Astrocyte (in vitro differentiated cells and primary cell): ENCODE data around the gene DMRTB1. TPM values are rescaled to one million over a fixed set of nuclear protein-coding genes. Genes with fewer than 3 reads are reported as not detected.
A peak's percentile ranks its signal among the peaks of the same experiment; 100 is the strongest.

ENCODE experiments used
- DNase-seq: peaks from one replicate; pipeline ENCODE4 v3.0.0-alpha.2; 2010; ENCODE audit warnings: low read depth
- FAIRE-seq: peaks from 2 replicates; lab custom pipeline; 2011; peaks lifted over from hg19 to GRCh38; lab: Jason Lieb, UNC
- H2AFZ ChIP-seq: 2 replicates; pipeline ENCODE4 v1.6.0; 2012; ENCODE audit warnings: low read depth, low read length, inconsistent platforms
- H3K27ac ChIP-seq: 2 replicates; pipeline ENCODE4 v1.5.1; 2011; ENCODE audit warnings: low read depth, low read length, inconsistent platforms
- H3K27me3 ChIP-seq: 2 replicates; pipeline ENCODE4 v1.6.0; 2011; ENCODE audit warnings: low read length, inconsistent platforms; ENCODE audit not compliant: insufficient read depth
- H3K36me3 ChIP-seq: 2 replicates; pipeline ENCODE4 v1.5.1; 2011; ENCODE audit warnings: low read length, inconsistent platforms; ENCODE audit not compliant: insufficient read depth
- H3K4me1 ChIP-seq: 2 replicates; pipeline ENCODE4 v1.5.1; 2011; ENCODE audit warnings: low read length, inconsistent platforms; ENCODE audit not compliant: insufficient read depth
- H3K4me2 ChIP-seq: 2 replicates; pipeline ENCODE4 v1.6.0; 2012; ENCODE audit warnings: low read length, inconsistent platforms
- H3K4me3 ChIP-seq: 2 replicates; pipeline ENCODE4 v1.5.1; 2011; ENCODE audit warnings: low read depth, mild to moderate bottlenecking, low read length, inconsistent platforms; ENCODE audit not compliant: insufficient read depth
- H3K79me2 ChIP-seq: 2 replicates; pipeline ENCODE4 v1.6.0; 2012; ENCODE audit warnings: mild to moderate bottlenecking, low read length, inconsistent platforms; ENCODE audit not compliant: insufficient read depth
- H3K9ac ChIP-seq: 2 replicates; pipeline ENCODE4 v1.6.0; 2012; ENCODE audit warnings: mild to moderate bottlenecking, low read length, inconsistent platforms
- H3K9me3 ChIP-seq: 2 replicates; pipeline ENCODE4 v1.5.1; 2012; ENCODE audit warnings: low read depth, mild to moderate bottlenecking, low read length, inconsistent platforms; ENCODE audit not compliant: insufficient read depth
- H4K20me1 ChIP-seq: 2 replicates; pipeline ENCODE4 v1.6.0; 2012; ENCODE audit warnings: low read length, inconsistent platforms; ENCODE audit not compliant: insufficient read depth
- H3K27ac Mint-ChIP-seq: one replicate; pipeline ENCODE4 v1.8.0; 2021; ENCODE audit warnings: mild to moderate bottlenecking, mixed read lengths; ENCODE audit not compliant: unreplicated experiment
- H3K27me3 Mint-ChIP-seq: one replicate; pipeline ENCODE4 v1.8.0; 2021; ENCODE audit warnings: low read depth, mixed read lengths; ENCODE audit not compliant: unreplicated experiment
- H3K36me3 Mint-ChIP-seq: one replicate; pipeline ENCODE4 v1.8.0; 2021; ENCODE audit warnings: low read depth, mixed read lengths; ENCODE audit not compliant: unreplicated experiment
- H3K4me1 Mint-ChIP-seq: one replicate; pipeline ENCODE4 v1.8.0; 2021; ENCODE audit warnings: low read depth, mixed read lengths; ENCODE audit not compliant: unreplicated experiment
- H3K4me3 Mint-ChIP-seq: one replicate; pipeline ENCODE4 v1.8.0; 2021; ENCODE audit warnings: mild to moderate bottlenecking, moderate library complexity, mixed read lengths; ENCODE audit not compliant: unreplicated experiment
- H3K9me3 Mint-ChIP-seq: one replicate; pipeline ENCODE4 v1.8.0; 2021; ENCODE audit warnings: mild to moderate bottlenecking, mixed read lengths; ENCODE audit not compliant: unreplicated experiment
- CTCF ChIP-seq: IDR thresholded peaks from 2 replicates; pipeline ENCODE4 v1.5.1; 2011; ENCODE audit warnings: low read depth, mild to moderate bottlenecking, inconsistent platforms, low read length, moderate library complexity; ENCODE audit not compliant: insufficient read depth
- EZH2 ChIP-seq: IDR thresholded peaks from 2 replicates; pipeline ENCODE4 v1.6.1; 2012; ENCODE audit warnings: mild to moderate bottlenecking, low read length, inconsistent platforms; ENCODE audit not compliant: insufficient read depth
- total RNA-seq: library from RNA; stranded (reverse); gene quantifications from 2 replicates; pipeline ENCODE4 v1.2.1, GENCODE V29; 2021

Gene DMRTB1
- total RNA-seq, 1 donor from 2014 or later, result not detected

- H3K9me3 Mint-ChIP-seq, result no peaks in the 10 kb centered on the region
- Histone ChIP-seq H3K9ac (peak overlapping the region; percentile 47), H3K4me1 (peaks cover 19% of the 10 kb centered on the region), H3K27ac (peak overlapping the region; percentile 39), H2AFZ (no peak overlapping the region), H3K27me3 (no peaks in the 10 kb centered on the region), H3K4me2 (peak overlapping the region; percentile 36), H4K20me1 (peaks cover 90% of the 10 kb centered on the region), H3K9me3 (no peaks in the 10 kb centered on the region), H3K4me3 (no peak overlapping the region), H3K36me3 (peaks cover 5% of the 10 kb centered on the region), H3K79me2 (no peaks in the 10 kb centered on the region)
- DNase-seq (no peak), FAIRE-seq (no peak)
- no peak overlapping the region for H3K4me3 Mint-ChIP-seq
- H3K27ac Mint-ChIP-seq, result no peak overlapping the region
- TF ChIP-seq EZH2, result no peak
- no peak for TF ChIP-seq CTCF
- no peaks in the 10 kb centered on the region for H3K36me3 Mint-ChIP-seq
- no peaks in the 10 kb centered on the region for H3K4me1 Mint-ChIP-seq
- H3K27me3 Mint-ChIP-seq, result peaks cover 29% of the 10 kb centered on the region
Observed at GRCh38 chr1:53512807-53513755, 53.9 kb downstream of the DMRTB1 start.

- FAIRE-seq (no peak), DNase-seq (no peak)
- Histone ChIP-seq H3K9me3 (no peaks in the 10 kb centered on the region), H2AFZ (no peak overlapping the region), H3K27me3 (no peaks in the 10 kb centered on the region), H3K4me3 (no peak overlapping the region), H4K20me1 (peaks cover 90% of the 10 kb centered on the region), H3K4me1 (peaks cover 19% of the 10 kb centered on the region), H3K36me3 (peaks cover 9% of the 10 kb centered on the region), H3K79me2 (no peaks in the 10 kb centered on the region), H3K9ac (no peak overlapping the region), H3K27ac (no peak overlapping the region), H3K4me2 (no peak overlapping the region)
- H3K4me1 Mint-ChIP-seq, result no peaks in the 10 kb centered on the region
- H3K36me3 Mint-ChIP-seq, result no peaks in the 10 kb centered on the region
- peaks cover 37% of the 10 kb centered on the region for H3K27me3 Mint-ChIP-seq
- H3K9me3 Mint-ChIP-seq, result no peaks in the 10 kb centered on the region
- no peak overlapping the region for H3K4me3 Mint-ChIP-seq
- no peak overlapping the region for H3K27ac Mint-ChIP-seq
- no peak for TF ChIP-seq CTCF
Observed at GRCh38 chr1:53513846-53514245, 54.6 kb downstream of the DMRTB1 start.

- Histone ChIP-seq H4K20me1 (peaks cover 90% of the 10 kb centered on the region), H3K4me2 (no peak overlapping the region), H3K36me3 (peaks cover 9% of the 10 kb centered on the region), H2AFZ (no peak overlapping the region), H3K79me2 (no peaks in the 10 kb centered on the region), H3K27me3 (no peaks in the 10 kb centered on the region), H3K4me1 (peaks cover 18% of the 10 kb centered on the region), H3K27ac (no peak overlapping the region), H3K9ac (no peak overlapping the region), H3K4me3 (no peak overlapping the region), H3K9me3 (no peaks in the 10 kb centered on the region)
- H3K27ac Mint-ChIP-seq, result no peak overlapping the region
- peaks cover 2% of the 10 kb centered on the region for H3K4me1 Mint-ChIP-seq
- H3K9me3 Mint-ChIP-seq, result no peaks in the 10 kb centered on the region
- no peaks in the 10 kb centered on the region for H3K36me3 Mint-ChIP-seq
- H3K27me3 Mint-ChIP-seq, result peaks cover 38% of the 10 kb centered on the region
- DNase-seq, result no peak
- no peak for TF ChIP-seq CTCF
- FAIRE-seq, result no peak
- H3K4me3 Mint-ChIP-seq, result no peak overlapping the region
Observed at GRCh38 chr1:53514436-53514835, 55.2 kb downstream of the DMRTB1 start.
